DMS53 (cell line): Measurements from ENCODE around the gene APOLD1.
"Not testable (repeated sequence)": the region's sequence is repeated elsewhere in the genome, so short reads cannot be mapped to it uniquely, and the experiment has no call there.

Experiments used
- DNase-seq: peaks from one replicate; lab custom pipeline; 2025; lab: John Stamatoyannopoulos, UW

The APOLD1 gene

GRCh38 chr12:12807970-12808702 lies 22.7 kb downstream of the APOLD1 start:
- peak; percentile 98 for DNase-seq

GRCh38 chr12:12810553-12811021 lies 25.1 kb downstream of the APOLD1 start:
- DNase-seq: peak; percentile 85

- DNase-seq: no peak
These were observed 25.9 kb downstream of the APOLD1 start for GRCh38 chr12:12811343-12811742.

GRCh38 chr12:12812174-12812573 lies 26.7 kb downstream of the APOLD1 start:
- no peak for DNase-seq

- no peak for DNase-seq
These were observed 27.2 kb downstream of the APOLD1 start for GRCh38 chr12:12812618-12813119.

- DNase-seq: peak; percentile 99
These were observed 28.0 kb downstream of the APOLD1 start, which contains the start of gene DDX47 for GRCh38 chr12:12813120-12814101. Gene DDX47 (plus strand): TSS chr12:12813346. CDS start chr12:12813368, 22 bp downstream.

- no peak for DNase-seq
These were observed 32.2 kb downstream of the APOLD1 start for GRCh38 chr12:12817616-12818015.

GRCh38 chr12:12818701-12819100 lies 33.2 kb downstream of the APOLD1 start:
- DNase-seq: no peak

GRCh38 chr12:12819221-12819620 lies 33.8 kb downstream of the APOLD1 start:
- no peak for DNase-seq

- DNase-seq: no peak
These were observed 34.4 kb downstream of the APOLD1 start for GRCh38 chr12:12819752-12820311.

GRCh38 chr12:12820376-12820775 lies 34.9 kb downstream of the APOLD1 start:
- DNase-seq: not testable (repeated sequence)

- DNase-seq: no peak
These were observed 36.5 kb downstream of the APOLD1 start for GRCh38 chr12:12821975-12822374.

- no peak for DNase-seq
These were observed 37.4 kb downstream of the APOLD1 start for GRCh38 chr12:12822886-12823285.

GRCh38 chr12:12823300-12823699 lies 37.8 kb downstream of the APOLD1 start:
- no peak for DNase-seq

GRCh38 chr12:12823811-12824210 lies 38.4 kb downstream of the APOLD1 start:
- DNase-seq: no peak

- peak; percentile 26 for DNase-seq
These were observed 50.1 kb downstream of the APOLD1 start for GRCh38 chr12:12835378-12836146.

- DNase-seq: no peak
These were observed 51.1 kb downstream of the APOLD1 start for GRCh38 chr12:12836571-12836970.

- peak; percentile 85 for DNase-seq
These were observed 51.8 kb downstream of the APOLD1 start for GRCh38 chr12:12837025-12837812.

GRCh38 chr12:12837813-12838153 lies 52.3 kb downstream of the APOLD1 start:
- DNase-seq: no peak

GRCh38 chr12:12839003-12839395 lies 53.5 kb downstream of the APOLD1 start:
- DNase-seq: no peak

- DNase-seq: not testable (repeated sequence)
These were observed 54.0 kb downstream of the APOLD1 start for GRCh38 chr12:12839439-12839838.
